Retinal pigment epithelial cell (primary cell): ENCODE measurements around the gene PPP1R15A.
"Not testable (repeated sequence)": the region's sequence is repeated elsewhere in the genome, so short reads cannot be mapped to it uniquely, and the experiment has no call there.

Source experiments
- DNase-seq: peaks from one replicate; pipeline ENCODE4 v3.0.0-alpha.2; 2010; ENCODE audit warnings: low read depth
- H3K4me3 ChIP-seq: 2 replicates; pipeline ENCODE4 v1.5.1; 2011; ENCODE audit warnings: mild to moderate bottlenecking, low read length, control low read depth, moderate library complexity
- CTCF ChIP-seq: conservative IDR thresholded peaks from 2 replicates; pipeline ENCODE4 v1.5.1; 2011; ENCODE audit warnings: low read depth, low read length, control low read depth, inconsistent platforms

Gene PPP1R15A

GRCh38 chr19:48883726-48884125, 11.5 kb downstream of the PPP1R15A start:
- TF ChIP-seq CTCF: no peak
- no peak for DNase-seq
- no peak overlapping the region for H3K4me3 ChIP-seq

GRCh38 chr19:48887861-48888612, 15.8 kb downstream of the PPP1R15A start:
- no peak for TF ChIP-seq CTCF
- no peak for DNase-seq
- no peak overlapping the region for H3K4me3 ChIP-seq

GRCh38 chr19:48889496-48889895, 17.3 kb downstream of the PPP1R15A start:
- H3K4me3 ChIP-seq, DNase-seq: not testable (repeated sequence)

GRCh38 chr19:48890551-48890950, 18.3 kb downstream of the PPP1R15A start:
- TF ChIP-seq CTCF: no peak
- no peak overlapping the region for H3K4me3 ChIP-seq
- no peak for DNase-seq

GRCh38 chr19:48895226-48895625, 23.0 kb downstream of the PPP1R15A start:
- no peak for TF ChIP-seq CTCF
- H3K4me3 ChIP-seq: no peak overlapping the region
- DNase-seq: no peak

- DNase-seq: no peak
- no peak for TF ChIP-seq CTCF
- H3K4me3 ChIP-seq: peak overlapping the region; percentile 29
Observed at GRCh38 chr19:48896191-48896720, 24.0 kb downstream of the PPP1R15A start.

- H3K4me3 ChIP-seq: no peak overlapping the region
- no peak for DNase-seq
- no peak for TF ChIP-seq CTCF
Observed at GRCh38 chr19:48897181-48897580, 25.0 kb downstream of the PPP1R15A start.

GRCh38 chr19:48899386-48899749, 27.1 kb downstream of the PPP1R15A start:
- peak overlapping the region; percentile 97 for H3K4me3 ChIP-seq
- not testable (repeated sequence) for DNase-seq
